ENCODE data around the gene KAT14.
A peak's percentile ranks its signal among the peaks of the same experiment; 100 is the strongest.

The KAT14 gene

GRCh38 chr20:18139832-18140231 is 2.2 kb downstream of the KAT14 start:
- H3K4me2 ChIP-seq (ENCODE audit: low read depth, low read length, poor library complexity, severe bottlenecking): peak overlapping the region; percentile 96

GRCh38 chr20:18144541-18145099 is 7.0 kb downstream of the KAT14 start:
- no peaks in the 10 kb centered on the region for H3F3A ChIP-seq (ENCODE audit: insufficient read depth)
- no peaks in the 10 kb centered on the region for H3K9me3 ChIP-seq (ENCODE audit: insufficient read depth, low read length)
- H3K9me2 ChIP-seq (replicated peaks; ENCODE audit: insufficient read depth, low read length): no peaks in the 10 kb centered on the region
- TF ChIP-seq EZH2phosphoT487 (conservative IDR thresholded peaks at IDR 0.05; ENCODE audit: low read length): no peak
- no peak for TF ChIP-seq CTCF (IDR thresholded peaks at IDR 0.05; ENCODE audit: insufficient read depth, low read length, poor library complexity, severe bottlenecking)
- no peak overlapping the region for H3K4me2 ChIP-seq (ENCODE audit: low read depth, low read length, poor library complexity, severe bottlenecking)
- no peaks in the 10 kb centered on the region for H3K27me3 ChIP-seq (ENCODE audit: low read length)
- H4K20me1 ChIP-seq (ENCODE audit: low read depth, low read length): no peaks in the 10 kb centered on the region
- H3K4me3 ChIP-seq (ENCODE audit: insufficient read depth, low read length, poor library complexity, severe bottlenecking): no peak overlapping the region
- peaks cover 35% of the 10 kb centered on the region for H3K79me2 ChIP-seq (ENCODE audit: insufficient read depth, low read length)
- H3K9ac ChIP-seq (ENCODE audit: low read length): no peak overlapping the region
- H3K27ac ChIP-seq (ENCODE audit: low read depth, low read length): no peak overlapping the region
- peaks cover 22% of the 10 kb centered on the region; the same call in 1 of the 2 replicates for H3K36me3 ChIP-seq (ENCODE audit: low read length)
- no peak overlapping the region for H2AFZ ChIP-seq (ENCODE audit: low read depth, low read length, severe bottlenecking)

More at GRCh38 chr20:18139832-18140231, 2.2 kb downstream of the KAT14 start:
- Histone ChIP-seq H3K4me3 (ENCODE audit: insufficient read depth, low read length, poor library complexity, severe bottlenecking) (peak overlapping the region; percentile 86), H4K20me1 (ENCODE audit: low read depth, low read length) (no peaks in the 10 kb centered on the region), H3K27me3 (ENCODE audit: low read length) (no peaks in the 10 kb centered on the region), H3K9me3 (ENCODE audit: insufficient read depth, low read length) (no peaks in the 10 kb centered on the region), H3F3A (ENCODE audit: insufficient read depth) (no peaks in the 10 kb centered on the region), H3K9me2 (replicated peaks; ENCODE audit: insufficient read depth, low read length) (no peaks in the 10 kb centered on the region), H3K9ac (ENCODE audit: low read length) (0 out of 2 replicates have a peak overlapping the region, but pooled peaks have one; percentile 21), H3K79me2 (ENCODE audit: insufficient read depth, low read length) (peaks cover 49% of the 10 kb centered on the region), H3K36me3 (ENCODE audit: low read length) (peaks cover 14% of the 10 kb centered on the region; the same call in 1 of the 2 replicates), H3K27ac (ENCODE audit: low read depth, low read length) (no peak overlapping the region), H2AFZ (ENCODE audit: low read depth, low read length, severe bottlenecking) (no peak overlapping the region)
- no peak for TF ChIP-seq CTCF (IDR thresholded peaks at IDR 0.05; ENCODE audit: insufficient read depth, low read length, poor library complexity, severe bottlenecking)
- TF ChIP-seq EZH2phosphoT487 (conservative IDR thresholded peaks at IDR 0.05; ENCODE audit: low read length): no peak

- H2AFZ ChIP-seq (ENCODE audit: low read depth, low read length, severe bottlenecking): no peak overlapping the region
- H3K4me2 ChIP-seq (ENCODE audit: low read depth, low read length, poor library complexity, severe bottlenecking): no peak overlapping the region
- no peak overlapping the region for H3K4me3 ChIP-seq (ENCODE audit: insufficient read depth, low read length, poor library complexity, severe bottlenecking)
- no peaks in the 10 kb centered on the region for H3K9me2 ChIP-seq (replicated peaks; ENCODE audit: insufficient read depth, low read length)
- H3K36me3 ChIP-seq (ENCODE audit: low read length): peaks cover 11% of the 10 kb centered on the region
- H3K79me2 ChIP-seq (ENCODE audit: insufficient read depth, low read length): no peaks in the 10 kb centered on the region; the same call in 1 of the 2 replicates
- no peaks in the 10 kb centered on the region for H3K9me3 ChIP-seq (ENCODE audit: insufficient read depth, low read length)
- no peak overlapping the region for H3K27ac ChIP-seq (ENCODE audit: low read depth, low read length)
- no peaks in the 10 kb centered on the region for H3K27me3 ChIP-seq (ENCODE audit: low read length)
- TF ChIP-seq EZH2phosphoT487 (conservative IDR thresholded peaks at IDR 0.05; ENCODE audit: low read length): no peak
- TF ChIP-seq CTCF (IDR thresholded peaks at IDR 0.05; ENCODE audit: insufficient read depth, low read length, poor library complexity, severe bottlenecking): no peak
- H4K20me1 ChIP-seq (ENCODE audit: low read depth, low read length): no peaks in the 10 kb centered on the region
- H3F3A ChIP-seq (ENCODE audit: insufficient read depth): no peaks in the 10 kb centered on the region
- H3K9ac ChIP-seq (ENCODE audit: low read length): no peak overlapping the region
Measured at GRCh38 chr20:18154342-18154741, 16.7 kb downstream of the KAT14 start.
